Stomach (tissue), 9 donors: ENCODE data around the gene SEMA4A. TPM values are rescaled to one million over a fixed set of nuclear protein-coding genes. Genes with fewer than 3 reads are reported as not detected.
"Not testable (repeated sequence)": the region's sequence is repeated elsewhere in the genome, so short reads cannot be mapped to it uniquely, and the experiment has no call there.

ENCODE experiments used
- DNase-seq, 2 donors: peaks; one replicate each; pipeline versions ENCODE4 v3.0.0 to v3.0.0-alpha.2; 2013 to 2019
- H3K27ac ChIP-seq, 5 donors: fragments of 200-600 bp in 4 of 5; sonication (generic) in 4 of 5; one replicate each; pipeline ENCODE4 v1.5.1; 2013 to 2019; ENCODE audit warnings: mild to moderate bottlenecking in 1 of 5, moderate library complexity in 1 of 5
- H3K27me3 ChIP-seq, 3 donors: fragments of 200-600 bp; sonication (generic); one replicate each; pipeline ENCODE4 v1.5.1; 2017 to 2019; ENCODE audit warnings: mixed run types in 1 of 3
- H3K36me3 ChIP-seq, 4 donors: fragments of 200-600 bp; sonication (generic); 1 replicate in 3 of 4; 2 replicates in 1 of 4; pipeline ENCODE4 v1.5.1; 2016 to 2019
- H3K4me1 ChIP-seq, 4 donors: fragments of 200-600 bp; sonication (generic); one replicate each; pipeline ENCODE4 v1.5.1; 2016 to 2019
- H3K4me3 ChIP-seq, 4 donors: fragments of 200-600 bp; sonication (generic) in 3 of 4; one replicate each; pipeline ENCODE4 v1.5.1; 2016 to 2019; ENCODE audit warnings: mild to moderate bottlenecking in 1 of 4
- H3K9me3 ChIP-seq, 4 donors: fragments of 200-600 bp; sonication (generic); one replicate each; pipeline ENCODE4 v1.5.1; 2016 to 2019
- CTCF ChIP-seq, 7 experiments: fragments of 450-650 bp in 4 of 7; fragments of 200-600 bp in 3 of 7; sonication (generic) in 3 of 7; IDR thresholded peaks; one replicate each; pipeline ENCODE4 v1.5.1; 2016 to 2019; ENCODE audit warnings: antibody characterized with exemption in 7 of 7, control low read depth in 2 of 7, mild to moderate bottlenecking in 1 of 7
- EP300 ChIP-seq: sonication (generic); formaldehyde crosslinking; IDR thresholded peaks from one replicate; pipeline ENCODE4 v1.6.1; 2017; ENCODE audit warnings: antibody characterized with exemption
- POLR2A ChIP-seq, 4 donors: fragments of 450-650 bp; IDR thresholded peaks; one replicate each; pipeline ENCODE4 v1.6.1; 2016; ENCODE audit warnings: antibody characterized with exemption in 4 of 4, control low read depth in 2 of 4, mild to moderate bottlenecking in 1 of 4, moderate library complexity in 1 of 4
- POLR2AphosphoS5 ChIP-seq, 3 donors: sonication (generic); formaldehyde crosslinking; IDR thresholded peaks; one replicate each; pipeline ENCODE4 v1.6.1; 2016; ENCODE audit warnings: antibody characterized with exemption in 3 of 3
- WGBS, 5 donors: extraction: QIAGEN DNeasy Blood & Tissue Kit in 3 of 5; methylation state at CpG; one replicate each; pipeline versions ENCODE4 v1.1.5 to v1.1.7; 2013 to 2018; 5-methylcytosine and 5-hydroxymethylcytosine counted together
- intact Hi-C: fragments of 100-400 bp; cut with DNase I; formaldehyde crosslinking; loops from one replicate; pipeline ENCODE4 v1.15.1; 2023; ENCODE audit warnings: low total_unique reads
- polyA plus RNA-seq, 3 donors: library from polyadenylated mRNA; stranded (reverse); fragments of 200-250 nt; gene quantifications; one replicate each; pipeline ENCODE4 v1.2.3, GENCODE V29; 2013
- total RNA-seq, 5 donors: library from RNA; depleted of rRNA; stranded (reverse); fragments of >200 nt; gene quantifications; one replicate each; pipeline versions ENCODE4 v1.1.0 to v1.2.3, GENCODE V29; 2014 to 2016
- donor health status: healthy with polysubstance abuse.
- donor health status: Bipolar disorder and iron deficiency.
- donor health status: healthy.

The SEMA4A gene
- total and polyA plus RNA-seq, 8 donors, result 2.6 to 23.3 (median 6.8) TPM

GRCh38 chr1:156124557-156125483 is 28.6 kb upstream of the SEMA4A start:
- H3K27me3 ChIP-seq, result no peaks in the 10 kb centered on the region
- WGBS, 5 donors, result 45 to 52% (median 48%) methylated on average over 17 of the region's 17 CpGs
- peaks cover 0 to 12% (median 0%) of the 10 kb centered on the region in 4 donors for H3K36me3 ChIP-seq
- H3K9me3 ChIP-seq, result no peaks in the 10 kb centered on the region
- H3K4me3 ChIP-seq, result peak overlapping the region; percentile 15 to 89 (median 56)
- peaks cover 98 to 100% (median 100%) of the 10 kb centered on the region in 4 donors for H3K4me1 ChIP-seq
- H3K27ac ChIP-seq, result peak overlapping the region; percentile 86 to 99 (median 93)
- intact Hi-C loops, result no loop called here
- peak in 1 of 2 donors; percentile 82 for DNase-seq
- TF ChIP-seq POLR2A (IDR thresholded peaks at IDR 0.05) (no peak), EP300 (no peak), CTCF (IDR thresholded peaks at IDR 0.05) (no peak), POLR2AphosphoS5 (IDR thresholded peaks at IDR 0.05) (peak in 1 of 3 donors; percentile 41)

GRCh38 chr1:156125544-156125943 is 27.8 kb upstream of the SEMA4A start:
- H3K27me3 ChIP-seq, DNase-seq, intact Hi-C loops, H3K9me3 ChIP-seq, H3K36me3 ChIP-seq: not testable (repeated sequence)
- peak overlapping the region; percentile 86 to 99 (median 93) for H3K27ac ChIP-seq
- WGBS, 5 donors, result 75 to 88% (median 83%) methylated on average over 10 of the region's 10 CpGs
- peaks cover 98 to 100% (median 100%) of the 10 kb centered on the region in 4 donors for H3K4me1 ChIP-seq
- peak overlapping the region in 2 of 4 donors; percentile 23 to 72 for H3K4me3 ChIP-seq

GRCh38 chr1:156126043-156126629 is 27.2 kb upstream of the SEMA4A start:
- Histone ChIP-seq H3K36me3 (peaks cover 7 to 8% (median 8%) of the 10 kb centered on the region in 4 donors), H3K4me1 (peaks cover 96 to 100% (median 96%) of the 10 kb centered on the region in 4 donors), H3K27me3 (no peaks in the 10 kb centered on the region), H3K4me3 (peak overlapping the region; percentile 5 to 72 (median 15)), H3K27ac (peak overlapping the region; percentile 82 to 99 (median 93)), H3K9me3 (no peaks in the 10 kb centered on the region)
- intact Hi-C loops, result no loop called here
- 14 to 22% (median 21%) methylated on average over 11 of the region's 11 CpGs for WGBS, 5 donors
- TF ChIP-seq CTCF (IDR thresholded peaks at IDR 0.05), result peak in 1 of 7 experiments; percentile 29
- TF ChIP-seq POLR2A (IDR thresholded peaks at IDR 0.05), result no peak
- no peak for TF ChIP-seq EP300
- peak in 2 of 3 donors; percentile 22 to 77 for TF ChIP-seq POLR2AphosphoS5 (IDR thresholded peaks at IDR 0.05)
- DNase-seq, result peak; percentile 79 to 97

GRCh38 chr1:156126630-156127534 is 26.5 kb upstream of the SEMA4A start:
- no peaks in the 10 kb centered on the region for H3K27me3 ChIP-seq
- H3K4me1 ChIP-seq, result peaks cover 88 to 98% (median 89%) of the 10 kb centered on the region in 4 donors
- H3K9me3 ChIP-seq, result no peaks in the 10 kb centered on the region
- peaks cover 15 to 16% (median 15%) of the 10 kb centered on the region in 4 donors for H3K36me3 ChIP-seq
- intact Hi-C loops, result no loop called here
- peak; percentile 47 to 81 for DNase-seq
- 16 to 32% (median 29%) methylated on average over 12 to 15 of the region's 15 CpGs for WGBS, 5 donors
- peak in 1 of 3 donors; percentile 30 for TF ChIP-seq POLR2AphosphoS5 (IDR thresholded peaks at IDR 0.05)
- no peak for TF ChIP-seq CTCF (IDR thresholded peaks at IDR 0.05)
- H3K27ac ChIP-seq, result peak overlapping the region; percentile 82 to 99 (median 93)
- H3K4me3 ChIP-seq, result peak overlapping the region; percentile 5 to 72 (median 15)
